GM18870 (cell line): ENCODE data around the gene ZNF236.
A peak's percentile ranks its signal among the peaks of the same experiment; 100 is the strongest.

Source experiments
- ATAC-seq: cut with Tn5 transposase; IDR thresholded peaks from one replicate; pipeline ENCODE4 v1.9.1; 2021; ENCODE audit warnings: moderate library complexity; ENCODE audit not compliant: unreplicated experiment

Gene ZNF236

GRCh38 chr18:76897257-76897656 is 74.9 kb downstream of the ZNF236 start:
- ATAC-seq = no peak

GRCh38 chr18:76903386-76903785 is 81.0 kb downstream of the ZNF236 start:
- ATAC-seq = no peak

- no peak for ATAC-seq
These were observed 83.5 kb downstream of the ZNF236 start for GRCh38 chr18:76905821-76906220.

GRCh38 chr18:76908277-76908676 is 85.9 kb downstream of the ZNF236 start:
- ATAC-seq = no peak

GRCh38 chr18:76909439-76909838 is 87.1 kb downstream of the ZNF236 start:
- no peak for ATAC-seq

GRCh38 chr18:76911440-76911839 is 89.1 kb downstream of the ZNF236 start:
- ATAC-seq = no peak

- no peak for ATAC-seq
These were observed 91.2 kb downstream of the ZNF236 start for GRCh38 chr18:76913583-76913982.

- no peak for ATAC-seq
These were observed 92.0 kb downstream of the ZNF236 start for GRCh38 chr18:76914314-76914713.

GRCh38 chr18:76914796-76915195 is 92.4 kb downstream of the ZNF236 start:
- no peak for ATAC-seq

- ATAC-seq = no peak
These were observed 93.1 kb downstream of the ZNF236 start for GRCh38 chr18:76915456-76915855.

GRCh38 chr18:76920974-76921373 is 98.6 kb downstream of the ZNF236 start:
- no peak for ATAC-seq

GRCh38 chr18:76922107-76922506 is 99.8 kb downstream of the ZNF236 start:
- ATAC-seq = peak; percentile 69

- ATAC-seq = no peak
These were observed 101.2 kb downstream of the ZNF236 start for GRCh38 chr18:76923485-76924085.

GRCh38 chr18:76925501-76925900 is 103.1 kb downstream of the ZNF236 start:
- no peak for ATAC-seq

- no peak for ATAC-seq
These were observed 104.9 kb downstream of the ZNF236 start for GRCh38 chr18:76927223-76927725.

- no peak for ATAC-seq
These were observed 106.0 kb downstream of the ZNF236 start for GRCh38 chr18:76928179-76928868.

- no peak for ATAC-seq
These were observed 108.8 kb downstream of the ZNF236 start for GRCh38 chr18:76931171-76931570.

GRCh38 chr18:76932026-76932819 is 109.9 kb downstream of the ZNF236 start:
- ATAC-seq = no peak

GRCh38 chr18:76935722-76936337 is 113.5 kb downstream of the ZNF236 start:
- no peak for ATAC-seq

GRCh38 chr18:76936877-76937276 is 114.5 kb downstream of the ZNF236 start:
- ATAC-seq = no peak

- no peak for ATAC-seq
These were observed 115.2 kb downstream of the ZNF236 start for GRCh38 chr18:76937597-76937996.
